Measurements from ENCODE around the gene ARHGEF28. TPM values are rescaled to one million over a fixed set of nuclear protein-coding genes. Genes with fewer than 3 reads are reported as not detected.

Gene ARHGEF28
- total RNA-seq, 1 experiment from 2014 or later, result 0.57 TPM

DNA sequence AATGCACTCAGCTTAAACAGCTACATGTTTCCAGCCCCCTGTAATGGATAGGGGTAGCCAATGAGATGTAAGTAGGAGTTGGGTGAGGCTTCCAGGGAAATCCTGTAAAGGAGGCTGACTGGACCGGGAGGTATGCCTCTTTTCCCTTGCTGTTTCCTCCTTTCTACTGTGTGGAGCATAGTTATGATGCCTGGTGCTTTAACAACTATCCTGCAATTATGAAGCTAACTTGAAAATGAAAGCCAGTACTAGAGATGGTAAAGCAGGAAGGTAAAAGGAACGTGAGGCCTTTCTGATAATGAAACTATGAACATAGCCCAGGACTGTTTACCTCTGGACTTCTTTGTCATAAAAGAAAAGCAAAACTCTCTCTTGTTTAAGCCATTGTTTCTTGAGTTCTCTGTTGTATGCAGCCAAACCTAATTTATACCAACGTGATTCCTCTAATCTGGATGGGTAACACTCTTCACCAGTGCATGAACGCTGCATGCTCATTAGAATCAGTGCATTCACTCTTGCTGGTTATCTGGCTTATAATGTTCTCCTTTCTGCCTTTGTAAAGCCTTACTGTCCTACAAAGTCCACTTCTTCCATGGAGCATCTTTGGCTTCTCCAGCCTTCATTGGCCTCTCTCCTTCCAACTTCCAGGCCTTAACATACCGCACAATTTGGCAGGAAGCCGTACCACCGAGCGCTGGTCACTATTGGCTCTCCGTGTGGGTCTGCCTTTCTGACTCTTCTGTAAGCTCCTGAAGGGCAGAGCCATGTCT lies 8.3 kb upstream of the ARHGEF28 start:
- Histone ChIP-seq H4K91ac (ENCODE audit: insufficient read length, low read depth, low read length) (no peak overlapping the region), H3K23ac (ENCODE audit: insufficient read length, low read depth, low read length) (no peak overlapping the region), H3T11ph (ENCODE audit: low read length) (no peak overlapping the region), H2AFZ (ENCODE audit: low read length) (no peak overlapping the region), H2BK20ac (ENCODE audit: low read depth, low read length, poor library complexity, severe bottlenecking) (no peak overlapping the region), H3K4ac (ENCODE audit: low read depth, low read length) (no peak overlapping the region), H2BK12ac (ENCODE audit: insufficient read length, low read depth, low read length) (no peak overlapping the region), H3K4me2 (ENCODE audit: insufficient read depth, insufficient read length, low read length) (no peak overlapping the region), H3K56ac (ENCODE audit: insufficient read length, low read depth, low read length) (no peak overlapping the region), H3K18ac (ENCODE audit: insufficient read length, low read depth, low read length) (no peak overlapping the region), H3K23me2 (ENCODE audit: insufficient read length, low read depth, low read length, poor library complexity, severe bottlenecking) (no peaks in the 10 kb centered on the region), H3K9me3 (ENCODE audit: control insufficient read depth, low read depth, low read length) (no peaks in the 10 kb centered on the region), H4K20me1 (ENCODE audit: control insufficient read depth, insufficient read depth, insufficient read length) (no peaks in the 10 kb centered on the region), H3K79me2 (ENCODE audit: insufficient read depth, low read length) (no peaks in the 10 kb centered on the region), H4K5ac (ENCODE audit: insufficient read length, low read depth, low read length) (no peak overlapping the region), H2BK120ac (ENCODE audit: low read depth, low read length, poor library complexity, severe bottlenecking) (no peak overlapping the region), H3K14ac (ENCODE audit: insufficient read depth, low read length) (no peak overlapping the region), H3K4me1 (ENCODE audit: insufficient read depth, low read length) (0 out of 2 replicates have a peak, but pooled peaks cover 2% of the 10 kb centered on the region), H2BK5ac (ENCODE audit: insufficient read length, low read length) (no peak overlapping the region), H3K27me3 (ENCODE audit: insufficient read depth, low read length) (no peaks in the 10 kb centered on the region), H3K9ac (ENCODE audit: extremely low read depth, insufficient read length, low read length) (no peak overlapping the region), H2BK15ac (ENCODE audit: low read depth, low read length) (no peak overlapping the region), H3K79me1 (ENCODE audit: insufficient read depth, low read depth, low read length, poor library complexity, severe bottlenecking) (no peaks in the 10 kb centered on the region), H3K27ac (ENCODE audit: insufficient read length, low read depth, low read length) (no peak overlapping the region), H4K8ac (replicated peaks; ENCODE audit: insufficient read length, low read depth, low read length) (no peak overlapping the region), H2AK5ac (ENCODE audit: insufficient read length, low read length) (no peak overlapping the region)
- Mint-ChIP-seq H3K4me3 (no peak overlapping the region), H3K9me3 (no peaks in the 10 kb centered on the region), H3K27me3 (ENCODE audit: low read depth) (no peaks in the 10 kb centered on the region; the same call in none of the 2 replicates), H3K27ac (no peak overlapping the region), H3K4me1 (peaks cover 7 to 10% of the 10 kb centered on the region in 2 experiments), H3K36me3 (ENCODE audit: insufficient read depth in 1 of 3, low read depth in 3 of 3) (no peaks in the 10 kb centered on the region)
- no peak for DNase-seq
- no CpG with 5 or more reads among the region's 9 CpGs for WGBS (ENCODE audit: extremely low coverage, insufficient read length, low lambda C conversion rate)
- TF ChIP-seq, protein P1, sequence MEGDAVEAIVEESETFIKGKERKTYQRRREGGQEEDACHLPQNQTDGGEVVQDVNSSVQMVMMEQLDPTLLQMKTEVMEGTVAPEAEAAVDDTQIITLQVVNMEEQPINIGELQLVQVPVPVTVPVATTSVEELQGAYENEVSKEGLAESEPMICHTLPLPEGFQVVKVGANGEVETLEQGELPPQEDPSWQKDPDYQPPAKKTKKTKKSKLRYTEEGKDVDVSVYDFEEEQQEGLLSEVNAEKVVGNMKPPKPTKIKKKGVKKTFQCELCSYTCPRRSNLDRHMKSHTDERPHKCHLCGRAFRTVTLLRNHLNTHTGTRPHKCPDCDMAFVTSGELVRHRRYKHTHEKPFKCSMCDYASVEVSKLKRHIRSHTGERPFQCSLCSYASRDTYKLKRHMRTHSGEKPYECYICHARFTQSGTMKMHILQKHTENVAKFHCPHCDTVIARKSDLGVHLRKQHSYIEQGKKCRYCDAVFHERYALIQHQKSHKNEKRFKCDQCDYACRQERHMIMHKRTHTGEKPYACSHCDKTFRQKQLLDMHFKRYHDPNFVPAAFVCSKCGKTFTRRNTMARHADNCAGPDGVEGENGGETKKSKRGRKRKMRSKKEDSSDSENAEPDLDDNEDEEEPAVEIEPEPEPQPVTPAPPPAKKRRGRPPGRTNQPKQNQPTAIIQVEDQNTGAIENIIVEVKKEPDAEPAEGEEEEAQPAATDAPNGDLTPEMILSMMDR (conservative IDR thresholded peaks at IDR 0.05), result no peak
